Fibroblast of skin of left quadriceps (primary cell): ENCODE data around the gene MFSD12.

Source experiments
- DNase-seq, 2 experiments: peaks; one replicate each; pipeline ENCODE4 v3.0.0-alpha.2; 2013; ENCODE audit warnings: low read depth in 2 of 2

The MFSD12 gene

DNA sequence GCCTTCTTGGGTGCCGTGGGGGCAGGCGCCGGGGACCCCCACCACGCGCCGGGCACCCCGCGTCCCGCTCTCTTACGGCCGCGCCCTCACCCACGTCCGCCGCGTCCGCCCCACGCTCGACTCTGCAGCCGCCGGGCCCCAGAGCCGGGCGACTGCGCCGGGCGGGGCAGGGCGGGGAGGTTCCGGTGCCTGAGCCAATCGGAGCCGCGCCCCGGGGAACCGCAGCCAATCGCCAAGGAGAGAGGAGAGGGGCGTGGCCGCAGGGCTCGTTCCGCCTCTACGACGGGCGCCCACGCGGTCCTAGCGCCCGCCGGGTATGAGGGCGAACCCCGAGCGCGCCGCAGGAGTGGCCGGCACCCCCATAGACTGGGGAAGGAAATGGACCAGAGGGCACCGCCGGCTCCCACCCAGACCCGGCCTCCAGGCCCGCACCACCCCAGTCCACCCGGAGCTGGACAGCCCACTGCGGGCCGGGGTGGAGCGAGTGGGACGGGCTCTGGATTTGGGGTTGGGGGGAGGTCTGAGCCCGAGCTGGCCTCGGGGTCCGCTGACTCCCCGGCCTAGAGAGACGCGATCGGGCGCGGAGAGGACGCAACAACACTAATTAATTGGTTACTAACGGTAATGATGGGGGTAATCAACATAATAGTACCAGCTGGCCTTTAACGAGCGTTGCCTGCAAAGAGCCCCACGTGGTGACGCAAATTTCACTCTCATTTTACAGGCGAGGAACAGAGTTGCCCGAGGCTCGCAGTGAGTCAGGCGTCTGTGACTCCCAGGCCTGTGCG, at the start of gene MFSD12:
Gene MFSD12, minus strand, starts transcription at position 126 of the 788 bp plus-strand sequence. CDS start 183 bp downstream, outside the sequence.
- DNase-seq: peak; percentile 78 to 81

DNA sequence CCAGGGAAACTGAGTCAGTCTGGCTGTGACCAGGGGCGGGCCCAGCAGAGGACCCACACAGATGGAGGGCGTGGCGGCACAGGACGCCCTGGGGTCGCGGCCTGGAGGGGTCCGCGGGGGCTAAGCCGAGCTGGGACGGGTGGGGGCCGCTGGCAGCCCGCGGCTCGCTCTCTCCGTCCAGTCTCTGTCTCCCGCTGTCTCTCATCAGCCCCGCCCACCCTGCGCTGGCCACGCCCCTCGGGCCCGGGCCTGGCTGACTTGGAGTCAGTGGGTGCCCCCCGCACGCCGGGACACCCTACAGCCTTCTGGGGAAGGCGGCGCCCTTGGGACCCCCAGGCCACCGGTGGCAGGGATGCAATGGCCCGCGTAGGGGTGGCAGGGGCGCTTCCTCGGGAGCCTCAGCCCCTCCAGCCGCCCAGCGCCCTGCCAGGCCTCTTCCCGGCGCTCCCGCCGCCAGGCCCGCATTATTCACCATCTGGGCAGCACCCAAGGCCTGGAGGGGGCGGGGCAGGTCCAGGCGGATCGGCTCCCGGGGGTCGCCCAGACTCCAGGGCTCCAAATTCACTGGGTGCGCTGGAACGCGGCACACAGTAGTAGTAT, 49.4 kb upstream of the MFSD12 start, which contains the start of gene TBXA2R:
Gene TBXA2R, minus strand, starts transcription at position 186 of the 600 bp plus-strand sequence. CDS start 6,241 bp downstream, outside the sequence.
- peak; percentile 34 to 38 for DNase-seq

DNA sequence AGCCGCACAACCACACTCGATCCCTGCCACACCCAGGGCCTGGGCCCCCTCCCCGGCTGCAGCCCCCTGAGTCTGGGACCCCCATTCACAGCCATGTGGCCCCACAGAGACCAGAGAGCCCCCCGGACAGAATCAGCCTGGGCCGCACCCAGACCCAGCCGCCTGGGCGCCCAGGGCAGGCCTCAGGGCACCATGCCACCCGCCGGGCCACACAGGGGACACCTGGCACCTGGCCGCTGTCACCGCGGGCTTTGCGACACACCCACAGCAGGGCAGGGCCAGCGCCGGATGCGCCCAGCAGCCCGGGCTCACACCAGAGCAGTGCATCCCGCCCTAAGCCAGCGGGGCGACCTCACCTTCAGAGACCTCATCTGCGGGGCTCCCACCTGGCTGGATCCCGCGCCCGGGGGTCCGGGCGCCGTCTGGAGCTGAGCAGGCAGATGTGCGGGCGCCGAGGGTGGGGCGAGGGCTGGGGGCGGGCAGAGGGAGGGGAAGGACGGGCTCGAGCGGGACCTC, 48.8 kb upstream of the MFSD12 start:
- no peak for DNase-seq

DNA sequence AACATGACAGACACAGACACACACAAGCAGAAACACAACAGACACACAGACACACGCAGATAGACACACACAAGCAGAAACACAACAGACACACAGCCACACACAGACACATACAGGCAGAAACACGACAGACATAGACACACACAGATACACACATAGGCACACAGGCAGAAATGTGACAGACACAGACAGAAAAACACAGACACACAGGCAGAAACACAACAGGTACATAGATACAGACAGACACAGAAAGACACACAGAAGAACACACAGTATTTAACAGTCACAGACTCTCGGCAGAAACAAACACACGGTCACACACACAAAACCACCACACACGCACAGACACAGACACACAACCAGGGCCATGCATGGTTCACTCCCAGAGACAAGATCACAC, 48.4 kb upstream of the MFSD12 start:
- no peak for DNase-seq

DNA sequence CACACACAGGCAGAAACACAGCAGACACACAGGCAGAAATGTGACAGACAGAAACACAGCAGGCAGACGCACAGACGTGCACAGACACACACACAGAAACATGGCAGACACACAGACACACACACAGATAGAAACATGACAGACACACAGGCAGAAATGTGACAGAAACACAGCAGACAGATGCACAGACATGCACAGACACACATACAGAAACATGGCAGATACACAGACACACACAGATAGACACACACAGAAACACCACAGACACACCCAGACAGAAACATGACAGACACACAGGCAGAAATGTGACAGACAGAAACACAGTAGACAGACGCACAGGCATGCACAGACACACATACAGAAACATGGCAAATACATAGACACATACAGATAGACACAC, 48.0 kb upstream of the MFSD12 start:
- no peak for DNase-seq

DNA sequence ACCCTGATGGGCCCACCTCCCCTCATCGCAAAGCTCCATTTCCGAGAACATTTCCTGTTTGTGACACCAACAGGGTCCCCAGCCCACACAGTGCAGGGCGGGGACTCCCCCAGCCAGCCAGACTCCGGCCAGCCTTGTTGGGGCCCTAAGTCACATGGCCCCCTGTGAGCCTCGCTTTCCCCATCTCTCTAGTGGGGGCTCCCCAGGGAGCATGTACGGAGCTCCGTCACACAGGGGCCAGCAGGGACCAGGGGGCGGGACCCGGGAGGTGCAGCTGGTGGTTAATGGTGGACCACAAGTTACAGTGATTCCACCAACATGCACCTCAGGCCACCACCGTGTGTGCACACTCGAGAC, 47.6 kb upstream of the MFSD12 start:
- DNase-seq: no peak

DNA sequence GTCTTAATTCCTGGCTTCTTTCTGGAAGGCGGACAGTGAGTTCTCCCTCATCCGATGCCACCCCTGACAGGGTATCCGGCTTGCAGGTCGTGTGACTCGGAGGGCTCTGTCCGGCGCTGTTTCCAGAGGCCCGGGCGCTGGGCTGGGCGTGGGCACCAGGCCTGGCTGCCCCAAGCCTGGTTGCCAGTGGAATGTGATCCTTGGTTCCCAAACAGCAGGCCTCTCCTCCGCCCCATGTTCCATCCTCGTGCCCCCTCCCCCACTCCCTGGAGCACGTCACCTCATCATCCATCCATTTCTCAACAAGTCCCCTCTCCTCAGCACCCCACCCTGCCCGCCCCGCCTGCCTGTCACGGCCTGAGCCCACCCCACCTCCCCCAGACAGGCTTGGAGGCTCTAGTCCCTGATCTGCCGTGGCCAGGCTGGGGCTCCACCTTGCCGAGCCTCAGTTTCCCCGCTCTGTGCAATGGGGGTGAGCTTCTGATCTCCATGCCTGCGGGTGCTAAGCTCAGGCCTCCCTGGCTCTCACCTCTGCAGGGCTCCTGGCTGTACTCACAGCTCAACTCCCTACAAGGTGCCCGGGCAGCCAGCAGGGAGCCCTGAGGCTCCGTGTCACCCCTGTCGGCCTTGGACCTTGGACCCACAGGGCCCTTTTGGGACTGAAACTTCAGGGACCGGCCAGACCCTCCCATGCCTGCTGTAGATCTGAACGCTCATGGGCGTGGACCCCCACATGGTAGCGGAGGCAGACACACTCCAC, 47.0 kb upstream of the MFSD12 start:
- no peak for DNase-seq

DNA sequence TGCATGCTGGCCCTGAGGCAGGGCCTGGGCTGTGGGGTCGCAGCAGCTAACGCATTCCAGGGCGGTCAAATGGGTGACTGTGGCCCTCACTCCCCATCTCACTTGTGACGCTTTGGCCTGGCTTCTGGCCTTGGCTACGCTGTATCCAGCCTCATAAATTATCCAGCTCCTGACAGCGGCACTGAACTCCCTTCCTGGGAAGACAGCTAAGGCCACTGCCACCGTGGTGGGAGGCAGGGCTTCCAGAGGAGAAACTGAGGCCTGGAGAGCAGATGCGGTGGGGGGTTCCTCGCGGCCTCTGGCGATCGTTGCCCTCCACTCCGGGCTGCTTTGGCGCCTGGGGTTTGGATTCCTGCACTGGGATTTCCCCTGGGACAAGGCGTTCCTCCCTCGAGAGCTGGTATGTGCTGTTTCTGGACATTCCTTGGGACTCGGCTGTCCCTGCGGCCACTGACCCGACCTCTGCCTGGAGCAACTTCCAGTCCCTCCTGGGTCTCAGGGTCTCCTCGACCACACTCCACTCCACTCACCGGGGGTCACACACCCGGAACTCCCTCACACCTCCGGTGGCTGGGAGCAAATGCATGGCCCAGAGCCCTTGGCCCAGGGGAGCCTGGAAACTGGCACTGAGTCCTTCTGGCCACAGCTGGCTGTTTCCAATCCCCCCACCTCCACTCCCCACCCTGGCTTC, 45.9 kb upstream of the MFSD12 start:
- DNase-seq: no peak

DNA sequence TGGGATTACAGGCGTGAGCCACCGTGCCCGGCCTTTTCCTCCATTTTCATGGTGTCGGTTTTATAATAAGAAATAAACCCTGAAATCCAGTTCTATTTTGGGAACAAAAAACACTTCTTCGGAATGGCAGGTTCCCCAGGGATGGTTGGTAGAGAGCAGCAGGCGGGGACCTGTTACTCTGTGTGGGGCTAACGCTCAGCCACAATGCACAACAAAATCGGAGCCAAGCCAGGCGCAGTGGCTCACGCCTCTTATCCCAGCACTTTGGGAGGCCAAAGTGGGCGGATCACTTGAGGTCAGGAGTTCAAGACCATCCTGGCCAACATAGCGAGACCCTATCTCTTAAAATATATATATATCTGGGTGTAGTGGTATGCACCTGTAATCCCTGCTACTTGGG, 43.6 kb upstream of the MFSD12 start:
- DNase-seq: no peak

DNA sequence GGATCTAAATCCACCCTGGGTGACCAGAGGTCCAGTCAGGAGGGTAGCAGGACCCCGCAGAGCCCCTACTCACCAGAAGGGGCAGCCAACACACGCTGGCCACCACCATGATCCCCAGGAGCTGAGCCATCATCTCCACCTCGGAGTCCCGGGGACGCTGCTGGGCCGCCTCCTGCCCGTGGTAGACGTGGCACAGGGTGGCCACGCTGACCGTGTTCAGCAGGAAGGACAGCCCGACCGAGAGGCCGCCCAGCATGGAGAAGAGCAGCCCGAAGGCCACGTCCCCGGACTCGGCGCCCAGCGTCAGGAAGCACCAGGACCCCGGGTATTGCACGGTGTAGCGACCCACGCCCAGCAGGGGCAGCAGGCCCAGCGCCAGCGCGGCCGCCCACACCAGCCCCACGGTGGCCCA, 42.4 kb upstream of the MFSD12 start:
- DNase-seq: no peak

DNA sequence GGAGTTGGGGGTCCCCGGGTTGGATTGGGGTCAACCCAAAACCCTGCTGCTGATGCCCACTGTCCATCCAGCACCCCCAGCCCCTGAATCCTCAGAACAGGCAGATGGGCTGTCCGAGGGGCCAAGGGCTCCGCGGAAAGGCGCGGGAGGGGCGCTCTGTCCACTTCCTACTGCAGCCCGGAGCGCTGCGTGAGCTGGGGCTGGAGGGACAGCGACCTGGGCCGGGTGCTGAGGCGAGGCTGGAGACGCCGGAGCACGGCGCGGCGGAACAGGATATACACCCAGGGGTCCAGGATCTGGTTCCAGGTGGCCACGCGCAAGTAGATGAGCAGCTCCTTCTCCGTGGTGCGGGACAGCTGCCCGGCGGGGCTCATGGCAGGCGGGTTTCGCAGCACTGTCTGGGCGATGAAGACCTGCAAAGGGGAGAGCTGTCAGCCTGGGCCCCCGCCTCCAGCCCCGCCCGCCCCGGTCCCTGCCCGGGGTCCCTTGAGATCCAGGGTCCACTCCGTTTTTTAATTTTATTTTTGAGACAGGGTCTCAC, 38.2 kb upstream of the MFSD12 start:
- no peak for DNase-seq

DNA sequence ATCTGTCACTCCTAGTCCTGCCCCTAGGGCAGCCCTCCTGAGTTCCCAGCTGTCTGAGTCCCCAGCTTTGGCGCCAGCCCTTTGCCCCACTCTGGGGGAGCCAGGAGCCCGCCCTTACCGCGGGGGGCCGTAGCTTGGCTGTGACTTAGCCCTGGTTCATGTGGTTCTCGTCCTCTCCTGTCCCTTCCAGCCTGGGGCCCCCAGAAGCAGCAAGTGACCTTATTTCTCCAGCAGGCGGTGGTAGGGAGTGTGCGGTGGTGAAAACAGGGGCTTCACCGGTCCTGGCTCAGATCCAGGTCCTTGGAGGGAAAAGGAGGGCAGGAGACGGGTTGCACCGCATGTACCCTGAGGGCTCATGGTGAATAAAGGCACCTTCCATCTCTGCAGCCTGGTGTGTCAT, 35.8 kb upstream of the MFSD12 start:
- no peak for DNase-seq

DNA sequence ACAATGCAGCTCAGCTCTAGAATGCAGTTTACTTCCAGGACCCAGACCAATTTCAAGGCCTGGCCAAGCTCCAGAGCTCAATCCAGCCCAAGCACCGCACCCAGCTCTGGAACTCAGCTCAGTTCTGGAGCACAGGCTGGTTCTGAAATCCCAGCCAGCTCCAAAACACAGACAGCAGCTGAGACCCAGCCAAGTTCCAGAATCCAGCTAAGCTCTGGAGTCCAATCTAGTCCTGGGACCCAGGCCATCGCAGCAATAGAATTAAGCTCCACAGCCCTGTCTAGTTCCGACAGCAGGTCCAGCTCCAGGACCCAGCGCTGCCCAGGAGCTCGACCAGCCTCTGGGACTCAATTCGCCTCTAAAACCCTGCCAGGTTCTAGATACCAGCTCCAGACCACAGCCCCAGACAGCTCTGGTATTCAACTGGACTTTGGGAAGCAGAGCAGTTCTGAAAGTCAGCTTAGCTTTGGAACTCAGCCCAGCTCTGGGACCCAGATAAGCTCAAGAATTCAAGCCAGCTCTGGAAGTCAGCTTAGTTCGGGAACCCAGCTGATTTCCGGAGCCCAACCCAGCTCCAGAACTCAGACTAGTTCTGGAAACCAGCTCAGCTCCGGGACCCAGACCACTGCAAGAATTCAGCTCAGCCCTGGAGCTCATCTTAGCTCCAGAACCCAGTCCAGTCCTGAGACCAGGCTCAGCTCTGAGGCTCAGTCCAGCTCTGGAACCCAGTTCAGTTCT, 34.7 kb upstream of the MFSD12 start:
- DNase-seq: no peak

DNA sequence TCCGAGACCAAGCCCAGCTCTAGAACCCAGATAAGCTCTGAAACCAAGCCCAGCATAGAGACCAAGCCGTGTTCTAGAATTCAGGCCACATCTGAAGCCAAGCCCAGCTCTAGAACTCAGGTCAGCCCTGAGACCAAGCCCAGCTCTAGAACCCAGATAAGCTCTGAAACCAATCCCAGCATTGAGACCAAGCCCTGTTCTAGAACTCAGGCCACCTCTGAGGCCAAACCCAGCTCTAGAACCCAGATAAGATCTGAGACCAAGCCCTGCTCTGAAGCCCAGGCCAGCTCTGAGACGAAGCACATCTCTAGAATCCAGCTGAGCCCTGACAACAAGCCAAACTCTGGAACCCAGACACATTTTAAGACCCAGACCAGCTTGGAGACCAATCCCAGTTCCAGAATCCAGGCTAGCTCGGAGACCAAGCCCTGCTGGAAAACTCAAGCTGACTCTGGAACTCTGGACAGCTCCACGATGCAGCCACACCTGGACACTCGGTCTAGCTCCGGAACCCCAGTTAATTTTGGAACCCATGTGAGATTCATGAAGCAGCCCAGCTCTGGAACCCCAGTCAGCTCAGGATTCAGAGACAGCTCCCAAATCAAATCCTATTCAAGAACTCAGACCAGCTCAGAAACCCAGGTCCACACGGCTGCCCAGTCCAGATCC, 33.7 kb upstream of the MFSD12 start:
- no peak for DNase-seq

DNA sequence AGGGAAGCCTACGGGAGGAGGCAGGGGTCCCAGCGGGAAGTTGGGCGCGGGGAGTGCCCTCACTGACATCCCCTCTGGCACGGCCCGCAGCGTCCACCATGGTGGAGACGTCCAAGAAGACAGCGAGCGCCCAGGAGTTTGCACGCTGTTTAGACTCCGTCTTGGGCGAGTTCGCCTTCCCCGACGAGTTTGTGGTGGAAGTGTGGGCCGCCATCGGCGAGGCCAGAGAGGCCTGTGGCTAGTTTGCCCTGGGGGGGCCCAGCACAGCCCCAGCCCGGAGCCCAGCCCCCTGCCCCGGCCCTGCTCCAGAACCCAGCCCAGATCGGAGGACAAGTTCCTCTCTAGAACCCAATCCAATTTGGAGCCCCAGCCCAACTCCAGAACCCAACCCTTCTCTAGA, 32.6 kb upstream of the MFSD12 start:
- no peak for DNase-seq

DNA sequence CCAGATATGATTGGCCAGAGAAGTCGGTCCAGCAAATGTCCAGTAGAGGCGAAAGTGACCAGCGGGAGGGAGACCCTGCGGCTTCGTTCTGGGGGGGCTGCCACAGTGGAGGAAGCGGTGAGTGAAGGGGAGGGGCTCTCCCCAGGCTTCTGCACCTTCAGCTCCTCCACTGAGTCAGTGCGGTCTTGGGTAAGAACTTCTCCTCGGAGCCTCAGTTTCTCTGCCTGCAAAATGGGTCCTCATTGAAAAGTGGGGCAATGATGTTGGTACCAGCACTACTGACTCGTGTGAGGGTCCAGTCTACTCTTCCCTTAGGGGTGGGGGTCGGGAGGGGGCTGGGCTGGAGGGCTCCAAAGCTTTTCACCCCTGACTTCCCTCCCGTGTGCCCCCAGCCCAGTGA, 32.1 kb upstream of the MFSD12 start:
- DNase-seq: no peak

DNA sequence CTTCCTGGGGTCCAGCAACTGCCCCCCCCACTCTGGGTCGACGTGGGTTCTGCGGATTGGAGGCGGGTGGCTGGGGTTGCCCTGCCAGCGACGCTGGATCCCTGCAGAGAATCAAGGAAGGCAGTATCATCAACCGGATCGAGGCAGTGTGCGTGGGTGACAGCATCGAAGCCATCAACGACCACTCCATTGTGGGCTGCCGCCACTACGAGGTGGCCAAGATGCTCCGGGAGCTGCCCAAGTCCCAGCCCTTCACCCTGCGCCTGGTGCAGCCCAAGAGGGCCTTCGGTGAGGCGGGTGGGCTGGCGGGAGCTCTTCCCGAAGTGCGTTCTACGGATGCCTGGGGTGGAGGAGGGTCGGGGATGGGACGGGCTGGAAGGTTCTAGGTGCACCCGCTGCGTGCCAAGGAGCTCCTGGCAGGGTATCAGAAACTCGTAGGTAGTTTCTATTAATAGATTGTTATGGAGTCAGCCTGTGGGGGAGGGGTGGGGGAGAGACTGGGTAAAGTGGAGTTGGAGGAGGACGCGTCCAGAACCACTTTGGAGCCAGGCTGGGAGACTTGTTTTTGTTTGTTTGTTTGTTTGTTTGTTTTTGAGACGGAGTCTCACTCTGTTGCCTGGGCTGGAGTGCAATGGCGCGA, 29.4 kb upstream of the MFSD12 start:
- no peak for DNase-seq

DNA sequence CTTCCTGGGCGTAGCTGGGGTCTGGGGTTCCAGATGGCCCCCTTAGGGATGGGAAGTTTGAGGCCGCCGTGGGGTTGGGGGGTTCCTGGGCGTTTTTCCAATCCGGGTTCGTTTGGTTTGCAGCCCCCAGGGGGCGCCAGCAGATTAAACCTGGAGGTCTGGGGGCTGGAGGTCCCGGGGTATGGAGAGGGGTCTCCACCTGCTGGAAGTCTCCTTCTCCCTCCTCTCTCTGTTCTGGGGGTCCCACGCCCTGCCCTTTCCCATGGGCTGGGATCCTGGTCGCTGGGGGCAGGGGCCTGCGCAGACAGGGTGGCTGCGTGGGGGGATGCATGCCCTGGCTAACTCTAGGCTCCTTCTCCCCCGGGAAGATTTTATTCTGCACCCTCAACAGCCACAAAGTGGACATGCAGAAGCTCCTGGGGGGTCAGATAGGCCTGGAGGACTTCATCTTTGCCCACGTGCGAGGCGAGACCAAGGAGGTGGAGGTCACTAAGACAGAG, 28.8 kb upstream of the MFSD12 start:
- no peak for DNase-seq

DNA sequence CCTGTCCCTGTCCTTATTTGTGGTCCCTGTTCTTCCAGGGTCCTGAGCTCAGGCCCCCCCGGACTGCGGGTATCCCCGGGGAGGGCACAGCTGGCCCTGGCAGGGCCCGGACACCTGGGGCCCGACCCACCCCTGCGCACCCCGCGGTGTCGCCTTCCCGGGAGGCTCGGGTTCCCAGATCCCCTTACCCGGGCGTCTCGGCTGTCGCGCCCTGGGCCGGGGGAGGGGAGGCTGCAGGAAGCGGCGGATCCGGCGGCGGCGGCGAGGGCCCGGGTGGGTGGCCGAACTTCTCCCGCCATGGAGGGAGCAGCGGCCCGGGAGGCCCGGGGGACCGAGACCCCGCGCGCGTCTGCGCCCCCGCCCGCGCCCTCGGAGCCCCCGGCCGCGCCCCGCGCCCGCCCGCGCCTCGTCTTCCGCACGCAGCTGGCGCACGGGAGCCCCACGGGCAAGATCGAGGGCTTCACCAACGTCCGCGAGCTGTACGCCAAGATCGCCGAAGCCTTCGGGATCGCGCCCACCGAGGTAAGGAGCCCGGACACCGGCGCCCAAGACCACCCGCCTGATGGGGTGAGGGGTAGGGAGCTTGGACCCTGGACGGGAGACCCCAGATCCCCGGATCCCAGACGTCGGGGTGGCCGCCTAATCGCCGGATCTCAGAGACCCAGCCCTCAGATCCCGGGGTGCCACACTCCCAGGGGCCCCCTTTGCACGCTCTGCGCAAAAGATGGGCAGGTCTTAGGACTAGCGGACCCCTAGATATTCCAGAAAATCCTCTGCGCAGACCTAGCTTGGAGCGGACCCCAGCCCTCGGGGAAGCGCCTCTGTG, 28.1 kb upstream of the MFSD12 start, which contains the start of gene GIPC3:
Gene GIPC3, plus strand, starts transcription at position 178 of the 826 bp plus-strand sequence. Its CDS starts 120 bp downstream, at position 298.
- no peak for DNase-seq
